ENCODE results near the gene SIPA1L3. TPM values are rescaled to one million over a fixed set of nuclear protein-coding genes. Genes with fewer than 3 reads are reported as not detected.
"Not testable (repeated sequence)": the region's sequence is repeated elsewhere in the genome, so short reads cannot be mapped to it uniquely, and the experiment has no call there.

Gene SIPA1L3
- total RNA-seq, 6 donors from 2014 or later: 57.3 to 91.6 (median 69.4) TPM

DNA sequence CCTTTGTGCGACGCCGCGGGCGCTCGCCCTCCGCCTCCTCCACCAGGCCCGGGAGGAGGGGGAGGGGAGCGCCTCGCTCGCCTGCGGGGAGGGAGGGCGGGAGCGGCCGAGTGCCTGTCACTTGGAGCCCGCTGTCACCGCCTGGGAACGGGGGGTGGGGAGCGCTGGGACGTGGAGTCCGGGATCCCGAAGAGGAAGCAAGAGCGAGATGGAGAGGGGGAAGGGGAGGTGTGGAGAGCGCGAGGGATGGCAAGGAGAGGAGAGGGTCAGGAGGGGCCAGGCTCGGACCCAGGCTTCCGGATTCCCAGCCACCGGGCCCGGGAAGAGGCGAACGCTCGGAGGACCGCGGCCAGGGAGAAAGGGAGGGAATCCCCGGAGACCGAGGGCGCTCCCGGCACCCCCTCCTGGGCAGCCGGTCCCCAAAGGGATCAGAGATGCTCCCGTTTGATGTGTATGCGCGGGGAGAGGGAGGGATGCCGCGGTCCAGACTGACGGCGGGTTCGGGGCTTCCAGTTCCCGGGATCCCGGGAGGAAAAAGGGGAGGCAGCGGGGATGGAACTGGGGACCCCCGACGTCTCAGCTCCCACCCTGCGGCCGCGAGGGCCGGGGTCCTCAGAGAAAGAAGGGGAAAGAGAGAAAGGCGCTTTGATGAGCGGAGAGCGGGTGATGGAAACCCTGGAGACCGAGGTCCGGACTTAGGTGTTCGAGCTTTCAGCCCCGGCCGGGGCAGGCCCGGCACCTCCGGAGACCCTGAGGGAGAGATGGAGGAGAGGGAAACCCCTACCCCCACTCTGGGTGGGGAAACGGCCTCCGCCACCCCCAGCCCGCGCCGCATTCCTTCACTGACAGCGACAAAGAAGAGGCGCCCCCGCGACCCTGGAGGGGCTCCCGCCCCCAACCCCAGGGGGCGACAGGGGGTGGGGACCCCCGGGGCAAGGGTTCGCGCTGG, 321.8 kb downstream of the SIPA1L3 start:
- H3K27me3 ChIP-seq: peaks cover 2 to 44% (median 33%) of the 10 kb centered on the region in 4 donors
- TF ChIP-seq POLR2AphosphoS5 (IDR thresholded peaks at IDR 0.05) (no peak), POLR2A (IDR thresholded peaks at IDR 0.05) (no peak), EP300 (IDR thresholded peaks at IDR 0.05) (no peak)
- TF ChIP-seq, protein P1, sequence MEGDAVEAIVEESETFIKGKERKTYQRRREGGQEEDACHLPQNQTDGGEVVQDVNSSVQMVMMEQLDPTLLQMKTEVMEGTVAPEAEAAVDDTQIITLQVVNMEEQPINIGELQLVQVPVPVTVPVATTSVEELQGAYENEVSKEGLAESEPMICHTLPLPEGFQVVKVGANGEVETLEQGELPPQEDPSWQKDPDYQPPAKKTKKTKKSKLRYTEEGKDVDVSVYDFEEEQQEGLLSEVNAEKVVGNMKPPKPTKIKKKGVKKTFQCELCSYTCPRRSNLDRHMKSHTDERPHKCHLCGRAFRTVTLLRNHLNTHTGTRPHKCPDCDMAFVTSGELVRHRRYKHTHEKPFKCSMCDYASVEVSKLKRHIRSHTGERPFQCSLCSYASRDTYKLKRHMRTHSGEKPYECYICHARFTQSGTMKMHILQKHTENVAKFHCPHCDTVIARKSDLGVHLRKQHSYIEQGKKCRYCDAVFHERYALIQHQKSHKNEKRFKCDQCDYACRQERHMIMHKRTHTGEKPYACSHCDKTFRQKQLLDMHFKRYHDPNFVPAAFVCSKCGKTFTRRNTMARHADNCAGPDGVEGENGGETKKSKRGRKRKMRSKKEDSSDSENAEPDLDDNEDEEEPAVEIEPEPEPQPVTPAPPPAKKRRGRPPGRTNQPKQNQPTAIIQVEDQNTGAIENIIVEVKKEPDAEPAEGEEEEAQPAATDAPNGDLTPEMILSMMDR (IDR thresholded peaks at IDR 0.05): no peak
- no peak overlapping the region for H3K27ac ChIP-seq
- ATAC-seq (ENCODE audit: low FRiP score in 2 of 2) (no peak), DNase-seq (peak in 1 of 2 donors; percentile 76)
- H3K4me3 ChIP-seq: peak overlapping the region in 3 of 4 donors; percentile 8 to 27 (median 12)
- peaks cover 20 to 31% (median 20%) of the 10 kb centered on the region in 4 donors for H3K4me1 ChIP-seq
- 1 to 3% methylated on average over 47 to 58 of the region's 80 CpGs for WGBS, 2 donors
- H3K36me3 ChIP-seq: no peaks in the 10 kb centered on the region
- no peaks in the 10 kb centered on the region for H3K9me3 ChIP-seq

DNA sequence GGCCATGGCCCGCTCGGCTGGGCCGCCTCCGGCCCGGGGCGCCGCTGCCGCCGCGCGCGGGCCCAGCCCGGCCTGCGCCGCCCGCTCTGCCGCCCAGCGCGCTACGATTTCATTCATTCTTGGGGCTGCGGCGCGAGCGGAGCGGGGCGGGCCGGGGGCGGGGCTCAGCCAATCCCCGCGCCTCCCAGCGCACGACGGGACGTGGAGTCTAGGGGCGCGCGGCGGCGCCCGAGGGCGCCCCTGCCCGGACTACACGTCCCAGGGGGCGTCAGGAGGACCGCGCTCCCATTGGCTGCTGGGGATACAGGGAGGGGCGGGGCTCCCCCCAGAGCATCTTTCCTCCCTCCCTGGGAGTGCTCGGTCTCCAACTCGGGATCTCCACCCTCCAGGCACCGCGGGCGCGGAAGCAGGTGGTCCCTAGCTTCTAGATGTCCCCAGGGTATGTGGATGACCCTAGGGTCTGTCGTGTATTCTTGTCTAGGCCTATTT, 322.6 kb downstream of the SIPA1L3 start:
- ATAC-seq (ENCODE audit: low FRiP score in 2 of 2): peak; percentile 50 to 70
- Histone ChIP-seq H3K4me1 (peaks cover 12 to 24% (median 14%) of the 10 kb centered on the region in 4 donors), H3K36me3 (no peaks in the 10 kb centered on the region), H3K4me3 (peak overlapping the region in 3 of 4 donors; percentile 8 to 27 (median 12)), H3K27me3 (peaks cover 2 to 36% (median 25%) of the 10 kb centered on the region in 4 donors), H3K27ac (no peak overlapping the region), H3K9me3 (no peaks in the 10 kb centered on the region)
- peak; percentile 41 to 90 for DNase-seq
- TF ChIP-seq, protein P1 (IDR thresholded peaks at IDR 0.05): peak in 1 of 6 experiments; percentile 12
- no peak for TF ChIP-seq POLR2AphosphoS5 (IDR thresholded peaks at IDR 0.05)
- 0% methylated on average over 10 to 12 of the region's 54 CpGs for WGBS, 2 donors

DNA sequence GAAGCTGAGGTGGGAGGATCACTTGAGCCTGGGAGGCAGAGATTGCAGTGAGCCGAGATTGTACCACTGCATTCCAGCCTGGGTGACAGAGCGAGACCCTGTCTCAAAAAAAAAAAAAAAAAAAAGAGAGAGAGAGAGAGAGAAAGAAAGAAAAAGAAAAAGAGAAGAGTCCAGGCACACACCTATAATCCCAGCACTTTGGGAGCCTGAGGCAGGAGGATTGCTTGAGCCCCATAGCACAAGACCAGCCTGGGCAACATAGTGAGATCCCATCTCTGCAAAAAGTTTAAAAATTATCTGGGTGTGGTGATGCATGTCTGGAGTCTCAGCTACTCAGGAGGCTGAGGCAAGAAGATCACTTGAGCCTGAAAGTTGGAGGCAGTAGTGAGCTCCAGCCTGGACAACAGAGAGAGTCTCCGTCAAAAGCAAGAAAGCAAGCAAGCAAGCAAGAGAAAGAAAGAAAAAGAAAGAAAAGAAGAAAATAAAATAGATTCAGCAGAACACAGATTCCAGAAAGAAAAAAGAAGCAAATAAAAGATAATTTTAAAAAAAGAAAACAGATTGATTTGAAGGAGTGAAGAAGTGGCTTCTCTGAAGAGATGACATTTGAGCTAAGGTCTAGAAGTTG, 323.6 kb downstream of the SIPA1L3 start:
- not testable (repeated sequence) for H3K36me3 ChIP-seq; H3K4me3 ChIP-seq; H3K9me3 ChIP-seq; ATAC-seq (ENCODE audit: low FRiP score in 2 of 2); DNase-seq; H3K27ac ChIP-seq
- peaks cover 12 to 24% (median 14%) of the 10 kb centered on the region in 4 donors for H3K4me1 ChIP-seq
- 37 to 82% methylated on average over 3 of the region's 3 CpGs for WGBS, 2 donors
- H3K27me3 ChIP-seq: peaks cover 2 to 32% (median 23%) of the 10 kb centered on the region in 4 donors

DNA sequence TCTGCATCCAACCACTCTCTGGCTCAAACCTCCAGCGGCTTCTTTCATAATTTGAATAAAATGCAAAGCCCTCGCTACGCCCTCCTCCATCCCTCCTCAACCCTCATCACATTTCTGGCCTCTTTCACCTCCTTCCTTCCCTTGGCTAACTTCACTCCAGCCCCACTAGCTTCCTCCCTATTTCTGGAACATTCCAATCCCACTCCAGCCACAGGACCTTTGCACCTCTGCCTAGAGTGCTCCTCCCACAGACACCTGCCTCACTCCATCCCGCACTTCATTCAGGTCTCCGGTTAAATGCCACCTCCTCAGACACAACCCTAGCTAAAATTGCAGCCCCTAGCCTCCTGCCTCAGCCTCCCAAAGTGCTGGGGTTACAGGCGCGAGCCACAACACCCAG, 324.9 kb downstream of the SIPA1L3 start:
- H3K27ac ChIP-seq: no peak overlapping the region
- TF ChIP-seq EP300 (IDR thresholded peaks at IDR 0.05) (no peak), POLR2A (IDR thresholded peaks at IDR 0.05) (no peak), POLR2AphosphoS5 (IDR thresholded peaks at IDR 0.05) (no peak)
- TF ChIP-seq, protein P1 (IDR thresholded peaks at IDR 0.05): no peak
- no peaks in the 10 kb centered on the region for H3K9me3 ChIP-seq
- 83 to 93% methylated on average over 7 of the region's 7 CpGs for WGBS, 2 donors
- peaks cover 12 to 24% (median 14%) of the 10 kb centered on the region in 4 donors for H3K4me1 ChIP-seq
- DNase-seq (no peak), ATAC-seq (ENCODE audit: low FRiP score in 2 of 2) (no peak)
- no peak overlapping the region for H3K4me3 ChIP-seq
- H3K36me3 ChIP-seq: no peaks in the 10 kb centered on the region
- peaks cover 2 to 30% (median 22%) of the 10 kb centered on the region in 4 donors for H3K27me3 ChIP-seq

DNA sequence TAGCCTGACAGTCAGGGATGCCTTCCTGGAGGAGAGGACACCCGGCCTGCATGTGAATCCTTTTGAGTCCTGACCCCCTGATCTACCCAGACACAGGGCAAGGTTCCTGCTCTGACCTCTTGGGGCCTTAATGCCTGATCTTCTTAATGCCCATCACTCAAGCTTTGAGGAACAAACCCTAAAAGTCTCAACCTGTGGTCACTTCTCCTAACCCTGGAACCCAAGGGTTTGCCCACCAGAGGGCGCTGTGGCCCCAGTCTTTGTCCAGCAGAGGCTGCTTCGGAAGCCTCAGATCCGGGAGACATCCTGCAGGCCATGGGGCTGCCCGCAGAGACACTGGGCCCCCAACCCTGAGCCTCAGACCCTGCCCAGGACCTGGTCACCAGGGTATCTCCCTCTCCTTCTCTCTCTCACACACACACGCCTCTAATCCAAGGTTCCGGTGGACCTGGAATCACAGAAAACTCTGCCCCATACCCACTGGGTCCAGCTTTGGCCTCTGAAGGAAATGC, 326.8 kb downstream of the SIPA1L3 start:
- Histone ChIP-seq H3K4me1 (peaks cover 5 to 13% (median 6%) of the 10 kb centered on the region in 4 donors), H3K27ac (no peak overlapping the region), H3K36me3 (no peaks in the 10 kb centered on the region), H3K9me3 (no peaks in the 10 kb centered on the region), H3K4me3 (no peak overlapping the region), H3K27me3 (peaks cover 0 to 12% (median 8%) of the 10 kb centered on the region in 4 donors)
- 30 to 32% methylated on average over 7 of the region's 7 CpGs for WGBS, 2 donors
- TF ChIP-seq, protein P1 (IDR thresholded peaks at IDR 0.05): peak; percentile 68 to 81 (median 75)
- peak in 1 of 4 donors; percentile 20 for TF ChIP-seq POLR2A (IDR thresholded peaks at IDR 0.05)
- TF ChIP-seq EP300 (IDR thresholded peaks at IDR 0.05): no peak
- no peak for TF ChIP-seq POLR2AphosphoS5 (IDR thresholded peaks at IDR 0.05)
- DNase-seq (peak in 1 of 2 donors; percentile 76), ATAC-seq (ENCODE audit: low FRiP score in 2 of 2) (peak; percentile 74 to 81)

All from upper lobe of left lung (tissue), 6 donors.